ENCODE results near the gene DUSP8. TPM values are rescaled to one million over a fixed set of nuclear protein-coding genes. Genes with fewer than 3 reads are reported as not detected.

Gene DUSP8
- polyA plus RNA-seq, 2 of the 4 experiments (the other 2 are of a cell fraction): 0.72 to 2.6 TPM

- no peaks in the 10 kb centered on the region for H3K9me3 ChIP-seq
- no peak overlapping the region for H3K4me2 ChIP-seq
- DNase-seq (ENCODE audit: low read depth in 1 of 2, low spot score in 1 of 2) (no peak), ATAC-seq (no peak), FAIRE-seq (no peak)
- ChIA-PET POLR2A (no interaction called here), CTCF (interaction anchor here (0.9 to 8.1 kb wide), 3 partner anchors 12 to 233 kb away, joined by 3 to 58 read pairs (median 15); no protein-coding TSS in a partner anchor)
- H3K27ac ChIP-seq: no peak overlapping the region
- TF ChIP-seq EHMT2 (IDR thresholded peaks at IDR 0.05; ENCODE audit: low read depth) (no peak), KDM1A (IDR thresholded peaks at IDR 0.05; ENCODE audit: low read depth) (no peak), NFE2L2 (conservative IDR thresholded peaks at IDR 0.05; ENCODE audit: low read length) (no peak), MAX (IDR thresholded peaks at IDR 0.05) (no peak), ZSCAN20 (CRISPR knock-in tag; IDR thresholded peaks at IDR 0.05) (no peak), MAFK (IDR thresholded peaks at IDR 0.05; ENCODE audit: partially characterized antibody) (no peak), EHF (CRISPR knock-in tag; IDR thresholded peaks at IDR 0.05) (no peak), EP300 (IDR thresholded peaks at IDR 0.05) (no peak), ZC3H11A (IDR thresholded peaks at IDR 0.05) (no peak), JUN (IDR thresholded peaks at IDR 0.05) (no peak), RNF2 (IDR thresholded peaks at IDR 0.05; ENCODE audit: borderline replicate concordance, low read depth) (no peak), PBX3 (IDR thresholded peaks at IDR 0.05) (no peak), HOXB13 (CRISPR knock-in tag; IDR thresholded peaks at IDR 0.05; ENCODE audit: low read depth) (no peak), CHD4 (IDR thresholded peaks at IDR 0.05; ENCODE audit: borderline replicate concordance) (no peak), MYC (IDR thresholded peaks at IDR 0.05; ENCODE audit: borderline replicate concordance, low read length) (no peak), REST (IDR thresholded peaks at IDR 0.05) (no peak), NPAS2 (CRISPR knock-in tag; IDR thresholded peaks at IDR 0.05; ENCODE audit: borderline replicate concordance) (no peak), ZFP36 (IDR thresholded peaks at IDR 0.05; ENCODE audit: borderline replicate concordance, partially characterized antibody) (no peak)
- TF ChIP-seq, protein P1, sequence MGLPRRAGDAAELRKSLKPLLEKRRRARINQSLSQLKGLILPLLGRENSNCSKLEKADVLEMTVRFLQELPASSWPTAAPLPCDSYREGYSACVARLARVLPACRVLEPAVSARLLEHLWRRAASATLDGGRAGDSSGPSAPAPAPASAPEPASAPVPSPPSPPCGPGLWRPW (IDR thresholded peaks at IDR 0.05): no peak
- 95% methylated on average over 15 of the region's 15 CpGs for WGBS (ENCODE audit: missing lambda C conversion rate)
- no peaks in the 10 kb centered on the region for H3K4me1 ChIP-seq
- H3K4me3 ChIP-seq: no peak overlapping the region
Measured at GRCh38 chr11:1526785-1527184, 45.3 kb downstream of the DUSP8 start.

GRCh38 chr11:1523779-1524178 lies 48.3 kb downstream of the DUSP8 start:
- WGBS (ENCODE audit: missing lambda C conversion rate): 83% methylated on average over 4 of the region's 4 CpGs
- FAIRE-seq (no peak), DNase-seq (ENCODE audit: low read depth in 1 of 2, low spot score in 1 of 2) (no peak), ATAC-seq (no peak)
- no peaks in the 10 kb centered on the region for H3K9me3 ChIP-seq
- POLR2A ChIA-PET: no interaction called here
- H3K4me2 ChIP-seq: no peak overlapping the region
- no peak for TF ChIP-seq CEBPB (IDR thresholded peaks at IDR 0.05)
- no peak for TF ChIP-seq ESRRA (IDR thresholded peaks at IDR 0.05; ENCODE audit: borderline replicate concordance, low read length)
- no peak for TF ChIP-seq RCOR1 (IDR thresholded peaks at IDR 0.05; ENCODE audit: low read depth, low read length)
- no peak for TF ChIP-seq FOXS1 (CRISPR knock-in tag; IDR thresholded peaks at IDR 0.05)
- TF ChIP-seq HOXB5 (CRISPR knock-in tag; IDR thresholded peaks at IDR 0.05): no peak
- H3K4me3 ChIP-seq: no peak overlapping the region
- H3K27ac ChIP-seq: no peak overlapping the region
- CTCF ChIA-PET: interaction anchor here (1.3 to 8.1 kb wide), 3 partner anchors 9 to 51 kb away, joined by 5 to 58 read pairs (median 5); no protein-coding TSS in a partner anchor
- no peaks in the 10 kb centered on the region for H3K4me1 ChIP-seq

All from A549 (cell line).